HG03442 (cell line): ENCODE results near the gene CCDC97.
A peak's percentile ranks its signal among the peaks of the same experiment; 100 is the strongest.
"Not testable (repeated sequence)": the region's sequence is repeated elsewhere in the genome, so short reads cannot be mapped to it uniquely, and the experiment has no call there.

Source experiments
- ATAC-seq: cut with Tn5 transposase; IDR thresholded peaks from one replicate; pipeline ENCODE4 v1.9.1; 2021; ENCODE audit warnings: mild to moderate bottlenecking, moderate library complexity; ENCODE audit not compliant: unreplicated experiment

CCDC97 gene

DNA sequence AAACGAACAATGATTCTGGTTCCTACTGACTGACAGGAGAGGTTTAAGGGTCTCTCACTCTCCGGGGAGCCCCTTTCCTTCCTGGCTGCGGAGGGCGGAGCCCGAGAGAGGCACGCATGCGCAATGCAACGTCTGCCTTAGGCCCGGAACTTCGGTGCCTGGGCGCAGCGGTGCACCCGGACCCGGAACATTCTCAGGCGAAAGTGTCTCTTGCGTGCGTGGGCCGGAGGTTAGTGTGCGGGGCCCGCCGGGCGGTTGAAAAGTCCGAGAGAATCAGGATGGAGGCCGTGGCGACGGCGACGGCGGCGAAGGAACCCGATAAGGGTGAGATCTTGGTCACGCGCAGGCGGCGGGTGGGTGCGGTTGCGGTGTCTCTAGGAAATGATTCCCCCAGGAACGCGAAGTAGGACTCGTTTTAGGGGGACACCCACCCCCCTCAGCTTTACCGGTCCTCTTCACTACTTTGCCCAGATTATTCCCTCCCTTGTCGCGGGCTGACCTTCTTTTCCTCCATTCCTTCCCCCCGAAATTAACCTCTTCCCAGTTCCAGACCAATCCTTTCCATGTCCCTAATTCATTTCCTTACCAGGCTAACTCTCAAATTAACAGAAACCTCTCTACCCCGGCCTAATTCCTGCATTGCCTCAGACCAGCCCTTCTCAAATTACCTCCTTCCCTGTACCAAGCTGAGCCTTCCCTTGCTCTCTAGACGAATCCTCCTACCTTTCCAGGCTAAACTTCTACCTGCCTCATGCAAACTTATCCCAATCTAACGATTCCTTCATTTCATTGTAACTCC lies at the start of gene CCDC97:
CCDC97 (plus strand) TSS at position 140 of the 799 bp plus-strand sequence; CDS start at position 279, 139 bp downstream.
- peak; percentile 73 for ATAC-seq

DNA sequence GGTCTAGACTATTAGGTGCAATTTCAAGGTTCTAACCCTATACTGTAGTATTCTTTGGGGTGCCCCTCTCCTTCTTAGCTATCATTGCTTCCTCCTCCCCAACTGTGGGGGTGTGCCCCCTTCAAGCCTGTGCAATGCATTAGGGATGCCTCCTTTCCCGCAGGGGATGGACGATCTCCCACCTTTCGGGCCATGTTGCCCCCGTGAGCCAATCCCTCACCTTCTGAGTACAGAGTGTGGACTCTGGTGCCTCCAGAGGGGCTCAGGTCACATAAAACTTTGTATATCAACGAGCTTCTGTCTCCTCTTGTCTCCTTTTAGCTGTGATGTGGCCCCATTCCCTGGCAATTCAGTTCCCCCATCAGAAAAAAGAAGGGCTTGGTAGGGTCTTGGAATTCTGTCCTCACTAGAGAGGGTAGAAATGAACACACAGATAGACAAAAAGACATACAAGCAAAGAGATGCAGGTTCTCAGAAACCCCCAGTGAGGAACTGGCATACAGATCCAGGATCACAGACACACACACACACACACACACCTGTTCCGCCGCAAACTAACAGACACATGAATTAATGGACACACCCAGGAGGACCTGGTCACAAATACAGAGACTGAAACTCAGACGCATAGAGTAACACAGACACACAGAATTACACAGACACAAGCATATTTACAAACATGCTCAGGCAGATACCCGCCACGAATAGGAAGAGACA lies 48.3 kb upstream of the CCDC97 start:
- ATAC-seq: no peak

DNA sequence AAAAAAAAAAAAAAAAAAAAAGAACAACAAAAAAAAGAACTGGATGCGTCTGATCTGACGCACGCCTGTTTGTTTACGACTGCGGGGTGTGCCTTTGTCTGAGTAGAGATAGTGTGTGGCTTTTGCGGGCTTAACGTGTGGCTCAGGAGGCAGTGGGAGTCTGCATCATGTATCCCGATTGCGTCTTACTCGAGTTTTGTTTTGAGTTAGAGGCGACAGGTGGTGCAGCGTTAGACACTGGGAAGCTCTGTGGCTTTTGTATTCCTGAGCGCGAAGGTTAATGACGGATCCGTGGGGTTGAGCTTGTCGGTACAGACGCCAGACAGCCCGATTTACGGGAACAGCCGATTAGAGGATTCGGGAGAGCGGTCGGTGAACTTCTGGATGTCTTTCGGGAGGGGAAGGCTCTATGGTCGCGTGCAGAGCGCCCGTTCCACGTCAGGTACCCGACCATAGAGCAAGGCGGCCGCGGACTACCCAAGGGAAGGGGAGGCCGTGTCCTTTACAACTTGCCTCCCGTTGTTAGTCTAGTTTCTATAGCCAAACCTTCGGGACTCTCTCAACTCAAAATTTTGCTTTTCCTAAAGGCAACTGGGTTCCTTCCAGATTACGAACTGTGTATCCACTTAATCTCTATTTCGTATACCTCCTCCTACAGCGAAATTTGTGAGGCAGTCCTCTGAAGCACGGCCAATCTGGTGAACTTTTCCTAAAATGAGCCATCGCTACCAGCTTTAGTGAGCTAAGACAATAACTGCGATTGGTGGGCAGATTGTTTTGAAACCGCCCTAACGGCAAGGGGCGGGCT lies 46.7 kb upstream of the CCDC97 start:
- ATAC-seq: peak; percentile 1

DNA sequence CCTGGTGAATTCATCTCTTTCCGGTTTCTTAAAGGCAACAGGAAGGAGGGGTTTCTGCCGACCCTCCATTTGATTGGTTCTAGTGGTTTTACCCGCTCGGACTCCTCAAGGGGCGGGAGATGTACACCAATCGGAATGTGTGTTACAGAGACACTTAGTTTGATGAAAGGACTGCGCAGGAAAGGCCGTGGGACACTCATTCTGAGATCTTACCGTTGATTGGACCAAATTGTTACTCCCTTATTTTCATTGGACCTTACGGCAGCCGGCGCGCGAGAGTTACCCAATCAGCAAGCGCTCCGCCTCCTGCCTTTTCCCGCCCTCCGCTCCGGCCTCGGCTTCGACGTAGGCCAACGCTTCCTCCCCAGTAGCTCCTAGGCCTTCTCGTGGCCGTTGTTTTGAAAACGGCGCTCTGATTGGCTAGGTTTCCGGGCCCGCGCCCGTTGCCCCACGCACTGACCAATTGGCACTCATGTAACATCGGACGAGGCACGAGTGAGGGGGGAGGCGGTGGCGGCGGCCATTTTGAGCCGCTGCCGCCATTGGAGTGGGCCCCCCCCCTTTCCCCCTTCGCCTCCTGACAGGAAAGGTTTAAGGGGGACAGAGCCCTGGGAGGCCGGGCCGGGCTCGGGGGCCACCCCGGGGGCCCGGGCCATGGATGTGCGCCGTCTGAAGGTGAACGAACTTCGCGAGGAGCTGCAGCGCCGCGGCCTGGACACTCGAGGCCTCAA lies 46.0 kb upstream of the CCDC97 start, which contains the start of gene HNRNPUL1:
HNRNPUL1 (plus strand) TSS at position 523 of the 731 bp plus-strand sequence; CDS start at position 655, 132 bp downstream.
- ATAC-seq: peak; percentile 73

DNA sequence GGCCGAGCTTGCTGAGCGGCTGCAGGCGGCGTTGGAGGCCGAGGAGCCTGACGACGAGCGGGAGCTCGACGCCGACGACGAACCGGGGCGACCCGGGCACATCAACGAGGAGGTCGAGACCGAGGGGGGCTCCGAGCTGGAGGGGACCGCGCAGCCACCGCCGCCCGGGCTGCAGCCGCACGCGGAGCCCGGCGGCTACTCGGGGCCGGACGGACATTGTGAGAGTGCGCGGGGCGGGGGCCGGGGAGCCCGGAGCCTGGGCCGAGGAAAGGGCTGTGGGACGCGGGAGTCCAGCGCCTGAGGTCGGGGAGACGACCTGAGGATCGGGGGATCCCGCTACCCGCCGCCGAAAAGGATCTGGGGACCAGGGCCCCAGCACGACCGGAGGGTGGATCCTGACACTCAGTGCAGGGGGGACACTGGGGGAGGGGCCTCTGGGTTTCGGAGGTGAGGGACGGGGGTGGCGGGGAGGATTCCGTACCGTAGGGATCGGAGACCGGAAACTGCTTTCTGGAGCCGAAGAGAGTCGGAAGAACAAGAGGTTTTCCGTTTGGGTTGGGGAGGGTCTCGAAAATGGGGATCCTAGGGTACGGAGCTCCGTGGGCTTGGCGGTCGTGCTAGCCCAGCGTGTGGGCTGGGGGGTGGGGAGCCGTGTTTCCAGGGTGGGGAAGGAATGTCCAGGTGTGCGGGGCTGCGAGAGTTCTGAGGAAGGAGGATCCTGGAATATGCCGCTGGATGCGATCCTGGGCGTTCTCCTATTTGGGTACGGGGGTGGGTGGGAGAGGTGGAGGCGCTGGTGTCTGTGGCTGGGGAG lies 45.2 kb upstream of the CCDC97 start:
- ATAC-seq: no peak

DNA sequence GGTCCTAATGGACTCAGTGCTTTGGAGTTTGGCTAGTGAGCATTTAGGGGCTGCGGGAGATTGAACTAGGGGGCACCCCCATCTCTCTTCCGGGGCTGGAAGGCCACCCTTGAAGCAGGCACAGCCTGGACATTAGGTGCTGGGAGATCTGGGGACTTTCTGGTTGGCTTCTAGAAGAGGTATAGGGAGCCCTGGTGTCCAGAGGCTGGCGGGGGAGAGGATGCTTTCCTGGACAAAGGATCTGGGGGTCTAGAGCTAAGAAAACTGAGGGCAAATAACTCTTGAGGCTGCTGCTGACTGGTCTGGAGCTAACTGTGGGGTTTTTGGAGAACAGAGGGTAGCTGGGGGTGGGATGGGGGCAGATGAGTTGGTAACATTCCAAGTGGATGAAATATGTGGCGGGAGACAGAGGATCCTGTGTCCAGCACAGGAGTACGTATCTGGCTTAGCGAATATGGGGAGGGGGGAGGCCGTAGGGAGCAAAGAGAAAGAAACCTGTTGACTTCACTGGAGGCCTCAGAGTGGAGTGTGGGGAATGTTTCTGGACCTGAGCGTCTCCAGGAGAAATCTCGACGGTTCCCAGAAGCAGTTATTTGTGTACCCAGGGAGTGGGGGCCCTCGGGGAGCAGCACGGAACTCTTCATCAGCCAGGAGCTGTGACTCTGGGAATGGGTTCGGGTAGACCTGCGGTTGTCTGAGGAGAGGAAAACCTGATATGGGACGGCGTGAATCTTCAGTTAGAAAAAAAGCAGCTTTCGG lies 44.4 kb upstream of the CCDC97 start:
- no peak for ATAC-seq

DNA sequence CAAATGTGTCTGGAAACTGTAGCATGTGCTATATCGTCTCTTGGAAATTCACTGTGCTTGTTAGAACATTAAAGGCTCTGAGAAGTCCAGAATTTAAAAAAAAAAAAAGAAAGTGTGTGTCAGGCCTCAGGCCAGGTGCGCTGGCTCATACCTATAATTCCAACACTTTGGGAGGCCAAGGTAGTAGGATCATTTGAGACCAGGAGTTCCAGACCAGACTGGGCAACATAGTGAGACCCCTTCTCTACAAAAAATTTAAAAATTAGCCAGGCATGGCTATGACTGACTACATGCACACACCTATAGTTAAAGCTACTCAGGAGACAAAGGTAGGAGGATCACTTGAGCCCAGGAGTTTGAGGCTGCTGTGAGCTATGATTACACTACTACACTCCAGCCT lies 40.9 kb upstream of the CCDC97 start:
- no peak for ATAC-seq

DNA sequence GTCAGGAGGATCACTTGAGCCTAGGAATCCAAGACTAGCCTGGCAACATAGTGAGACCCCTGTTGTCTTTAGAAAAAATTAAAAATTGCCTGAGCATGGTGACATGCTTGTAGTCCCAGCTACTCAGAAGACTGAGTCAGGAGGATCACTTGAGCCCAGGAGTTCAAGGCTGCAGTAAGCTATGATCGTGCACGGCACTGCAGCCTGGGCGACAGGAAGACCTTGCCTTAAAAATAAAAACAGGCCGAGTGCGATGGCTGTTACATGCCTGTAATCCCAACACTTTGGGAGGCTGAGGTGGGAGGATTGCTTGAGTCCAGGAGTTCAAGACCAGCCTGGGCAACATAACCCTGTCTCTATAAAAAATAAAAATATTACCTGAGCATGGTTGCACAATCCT lies 40.4 kb upstream of the CCDC97 start:
- ATAC-seq: no peak

DNA sequence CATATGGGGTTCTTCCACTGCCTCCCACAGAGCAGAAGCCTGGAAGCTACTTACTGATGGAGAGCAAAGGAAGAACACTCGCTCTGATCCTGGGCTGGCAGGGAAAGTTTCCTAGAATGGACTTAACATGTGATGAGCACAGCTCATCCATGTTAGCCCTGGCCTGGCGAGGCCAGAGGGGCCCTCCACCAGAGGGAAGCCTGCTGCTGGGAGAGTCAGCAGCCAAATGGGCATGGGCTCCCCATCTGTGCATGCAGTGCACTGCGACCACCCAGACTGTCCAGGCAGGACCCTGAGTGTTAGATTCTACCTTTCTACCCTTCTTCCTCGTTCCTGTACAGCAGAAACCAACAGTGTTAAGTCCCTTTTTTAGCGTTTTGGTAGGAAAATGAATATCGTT lies 36.9 kb upstream of the CCDC97 start:
- no peak for ATAC-seq

DNA sequence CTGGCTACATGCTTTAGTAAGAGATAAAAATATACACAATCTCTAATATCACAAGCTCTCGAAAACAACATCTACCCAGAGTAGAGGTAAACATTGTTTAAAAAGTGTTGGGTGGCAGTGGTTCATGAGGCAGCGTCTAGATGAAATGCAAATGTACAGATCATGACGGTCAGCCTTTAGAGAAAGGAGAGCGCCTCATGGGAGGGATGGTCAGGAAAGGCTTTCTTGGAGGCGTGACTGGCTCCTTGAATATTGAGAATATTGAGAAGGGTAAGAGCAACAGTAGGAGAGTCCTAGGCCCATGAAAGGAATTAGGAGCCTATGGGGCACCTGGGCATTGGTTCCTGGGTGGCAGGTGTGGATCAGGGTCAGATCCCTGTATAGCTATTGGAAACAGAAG lies 35.2 kb upstream of the CCDC97 start:
- no peak for ATAC-seq

DNA sequence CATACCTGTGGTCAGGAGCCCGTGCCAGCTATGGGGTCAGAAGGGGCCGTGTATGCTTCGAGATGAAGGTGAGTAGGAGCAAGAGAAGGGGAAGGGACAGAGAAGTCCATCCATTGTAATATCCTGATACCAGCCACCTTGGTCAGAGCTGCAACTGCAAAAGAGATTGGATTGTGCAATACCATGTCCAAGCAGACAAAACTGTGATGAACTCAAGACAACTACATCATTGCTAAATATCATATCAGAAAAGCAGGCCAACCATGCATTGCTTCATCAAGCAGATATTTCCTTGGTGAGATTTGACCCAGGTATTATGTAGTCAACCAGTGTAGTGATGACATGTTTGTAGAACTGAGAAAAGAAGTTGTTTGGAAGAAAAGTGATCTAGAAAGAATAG lies 33.7 kb upstream of the CCDC97 start:
- ATAC-seq: no peak

DNA sequence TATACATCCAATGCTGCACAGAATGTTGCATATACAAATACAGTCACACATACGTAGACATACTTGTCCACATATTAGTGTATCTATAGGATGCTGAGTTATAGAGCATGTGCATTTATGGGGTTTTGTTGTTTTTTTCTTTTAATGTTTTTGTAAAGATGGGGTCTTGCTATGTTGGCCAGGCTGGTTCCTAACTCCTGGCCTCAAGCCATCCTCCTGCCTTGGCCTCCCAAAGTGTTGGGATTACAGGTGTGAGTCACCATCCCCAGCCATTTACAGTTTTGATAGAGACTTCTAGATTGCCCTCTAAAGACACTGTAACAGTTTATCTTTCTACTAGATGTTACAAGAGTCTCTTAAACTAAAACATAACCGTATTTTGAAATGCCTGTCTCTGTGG lies 31.5 kb upstream of the CCDC97 start:
- no peak for ATAC-seq

DNA sequence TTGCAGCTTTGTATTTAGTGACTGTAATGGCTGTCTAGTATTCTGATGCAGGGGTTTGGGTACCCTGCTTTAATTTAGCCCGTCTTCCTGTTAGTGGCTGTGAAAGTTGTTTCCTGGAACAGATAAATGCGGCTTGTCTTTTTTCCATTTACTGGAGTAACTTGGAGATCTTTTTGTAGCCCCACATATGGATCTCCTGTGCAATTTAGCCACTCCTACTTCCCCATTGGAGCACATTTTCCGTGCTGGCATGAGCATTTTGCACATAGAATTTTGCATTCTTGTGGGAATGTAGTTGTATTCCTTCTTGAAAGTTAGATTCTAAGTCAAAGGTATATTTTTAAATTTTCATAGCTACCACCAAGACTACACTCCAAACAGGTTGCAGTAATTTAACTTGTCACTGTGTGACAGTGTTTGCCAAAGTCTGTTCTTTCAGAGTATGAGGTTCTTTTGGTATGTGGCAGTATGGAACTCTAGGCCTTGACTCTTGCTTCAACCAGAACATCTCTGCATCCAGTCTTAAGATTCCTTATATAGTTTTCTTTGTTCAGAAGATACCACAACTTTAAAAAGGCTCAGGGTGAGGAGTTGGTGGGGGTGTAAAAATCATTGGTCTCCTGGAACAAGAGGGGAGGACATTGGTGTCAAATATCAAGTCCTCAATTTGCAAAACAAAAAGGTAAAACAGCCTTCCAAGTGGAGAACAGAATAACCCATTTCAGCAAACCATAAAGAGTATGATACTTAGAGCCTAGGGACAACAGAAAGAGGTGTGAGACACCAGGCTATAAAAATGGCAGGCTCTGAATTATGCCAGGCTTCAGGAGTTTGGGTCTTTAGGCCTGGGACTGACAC lies 21.1 kb upstream of the CCDC97 start:
- no peak for ATAC-seq

DNA sequence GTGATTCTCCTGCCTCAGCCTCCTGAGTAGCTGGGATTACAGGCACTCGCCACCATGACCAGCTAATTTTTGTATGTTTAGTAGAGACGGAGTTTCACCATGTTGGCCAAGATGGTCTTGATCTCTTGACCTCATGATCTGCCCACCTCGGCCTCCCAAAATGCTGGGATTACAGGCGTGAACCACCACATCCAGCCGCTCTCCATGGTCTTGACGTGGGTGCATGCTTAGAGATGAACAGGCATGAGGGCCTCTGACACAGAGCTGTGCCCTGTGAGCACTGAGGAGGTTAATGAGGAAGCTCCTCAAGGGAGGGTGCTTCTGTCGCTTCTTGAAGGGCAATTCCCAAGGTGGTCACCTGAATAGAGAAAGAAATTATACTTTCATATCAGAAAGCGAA lies 20.2 kb upstream of the CCDC97 start:
- not testable (repeated sequence) for ATAC-seq

DNA sequence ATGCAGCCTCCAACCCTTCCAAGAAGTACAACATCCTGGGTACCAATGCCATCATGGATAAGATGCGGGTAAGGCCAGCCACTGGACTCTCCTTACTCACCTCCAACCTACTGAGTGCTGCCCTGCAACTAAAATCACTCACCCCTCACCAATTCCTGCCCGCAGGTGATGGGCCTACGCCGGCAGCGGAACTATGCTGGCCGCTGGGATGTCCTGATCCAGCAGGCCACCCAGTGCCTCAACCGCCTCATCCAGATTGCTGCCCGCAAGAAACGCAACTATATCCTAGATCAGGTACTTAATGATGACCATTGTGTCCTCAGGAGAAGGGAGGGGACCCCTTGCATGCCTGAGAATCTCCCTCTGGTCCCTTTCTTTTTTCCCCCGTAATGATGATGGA lies 15.6 kb upstream of the CCDC97 start:
- no peak for ATAC-seq

DNA sequence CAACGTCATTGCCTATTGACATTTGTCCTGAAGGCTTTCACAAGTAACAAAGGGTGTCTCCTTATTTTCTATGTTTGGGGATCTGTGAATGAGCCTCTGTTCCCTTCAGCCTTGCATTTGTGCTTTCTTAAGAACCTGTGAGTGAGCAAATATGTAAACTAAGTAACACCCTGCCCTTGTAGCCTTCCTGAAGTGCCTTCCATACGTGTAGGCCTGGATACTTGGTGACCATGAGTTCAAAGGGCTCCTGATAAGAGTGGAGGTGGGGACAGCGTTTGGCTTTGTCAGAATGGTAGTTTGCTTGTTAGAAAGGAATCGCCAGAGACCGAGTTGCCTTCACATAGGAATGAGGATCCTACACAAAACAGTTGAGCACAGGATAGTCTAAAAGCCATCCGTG lies 14.5 kb upstream of the CCDC97 start:
- ATAC-seq: no peak

DNA sequence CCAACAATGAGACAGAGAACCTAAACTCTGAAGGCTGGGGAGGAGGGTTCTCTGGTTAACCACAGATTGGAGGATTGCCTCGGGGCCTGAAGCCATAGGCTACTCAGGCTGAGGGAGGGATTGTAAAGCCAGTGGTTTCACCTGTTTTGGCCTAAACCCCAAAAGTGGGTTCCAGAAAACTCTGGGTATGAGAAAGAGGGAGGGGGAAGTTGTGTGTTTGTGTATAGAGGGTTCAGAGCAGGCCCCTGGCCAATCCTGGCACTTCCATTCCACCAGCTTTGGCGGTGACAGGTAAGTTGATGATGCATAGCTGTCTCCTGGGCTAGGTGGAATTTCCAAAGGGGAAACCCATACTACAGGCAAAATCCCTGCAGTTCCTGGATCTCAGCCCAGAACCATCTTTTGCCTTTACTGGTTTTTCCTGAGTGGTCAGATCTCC lies 13.5 kb upstream of the CCDC97 start:
- no peak for ATAC-seq
